ENCODE results near the gene TMEM187. TPM values are rescaled to one million over a fixed set of nuclear protein-coding genes. Genes with fewer than 3 reads are reported as not detected.

TMEM187 gene
- total RNA-seq, 1 experiment from 2014 or later = 4.8 TPM

Small RNA genes lying within 50 kb of the gene (small RNA-seq; reads per million reads assigned to genes)
- gene MIR3202-1 = not detected

Other genes starting within 250 kb of the TMEM187 start
- gene BCAP31, start 248.4 kb upstream of the TMEM187 start, total RNA-seq (2014; rRNA removed; shearing (Covaris generic)) = 197 and 234 TPM in 2 replicates
- 1.5 and 1.9 TPM in 2 replicates for gene ABCD1, start 247.9 kb upstream of the TMEM187 start, total RNA-seq (2014; rRNA removed; shearing (Covaris generic))
- gene PLXNB3, start 208.5 kb upstream of the TMEM187 start, total RNA-seq (2014; rRNA removed; shearing (Covaris generic)) = 2.3 and 4.5 TPM in 2 replicates
- gene SRPK3, start 191.7 kb upstream of the TMEM187 start, total RNA-seq (2014; rRNA removed; shearing (Covaris generic)) = 0.03 TPM in 1 of 2 replicates, not detected in the other
- 57.1 and 65.2 TPM in 2 replicates for gene IDH3G, start 178.4 kb upstream of the TMEM187 start, total RNA-seq (2014; rRNA removed; shearing (Covaris generic))
- 76.9 and 89.2 TPM in 2 replicates for gene SSR4, start 178.1 kb upstream of the TMEM187 start, total RNA-seq (2014; rRNA removed; shearing (Covaris generic))
- 0.13 and 0.16 TPM in 2 replicates for gene PDZD4, start 142.2 kb upstream of the TMEM187 start, total RNA-seq (2014; rRNA removed; shearing (Covaris generic))
- 2.0 and 3.0 TPM in 2 replicates for gene L1CAM, start 86.6 kb upstream of the TMEM187 start, total RNA-seq (2014; rRNA removed; shearing (Covaris generic))
- gene AVPR2, start 68.1 kb upstream of the TMEM187 start, total RNA-seq (2014; rRNA removed; shearing (Covaris generic)) = not detected in 2 replicates
- 2.7 and 3.3 TPM in 2 replicates for gene ARHGAP4, start 46.5 kb upstream of the TMEM187 start, total RNA-seq (2014; rRNA removed; shearing (Covaris generic))
- gene NAA10, start 37.7 kb upstream of the TMEM187 start, total RNA-seq (2014; rRNA removed; shearing (Covaris generic)) = 182 and 213 TPM in 2 replicates
- gene RENBP, start 28.1 kb upstream of the TMEM187 start, total RNA-seq (2014; rRNA removed; shearing (Covaris generic)) = 1.0 TPM in 1 of 2 replicates, not detected in the other
- gene HCFC1, start 936 bp upstream of the TMEM187 start, total RNA-seq (2014; rRNA removed; shearing (Covaris generic)) = 38.9 and 60.0 TPM in 2 replicates
- gene IRAK1, start 47.1 kb downstream of the TMEM187 start, total RNA-seq (2014; rRNA removed; shearing (Covaris generic)) = 200 and 232 TPM in 2 replicates
- 27.2 and 32.0 TPM in 2 replicates for gene MECP2, start 125.0 kb downstream of the TMEM187 start, total RNA-seq (2014; rRNA removed; shearing (Covaris generic))
- gene OPN1LW, start 171.5 kb downstream of the TMEM187 start, total RNA-seq (2014; rRNA removed; shearing (Covaris generic)) = not detected in 2 replicates
- not detected in 2 replicates for gene OPN1MW, start 209.8 kb downstream of the TMEM187 start, total RNA-seq (2014; rRNA removed; shearing (Covaris generic))
- gene OPN1MW2, start 247.0 kb downstream of the TMEM187 start, total RNA-seq (2014; rRNA removed; shearing (Covaris generic)) = not detected in 2 replicates